ENCODE results near the gene FALEC.
A peak's percentile ranks its signal among the peaks of the same experiment; 100 is the strongest.

DNA sequence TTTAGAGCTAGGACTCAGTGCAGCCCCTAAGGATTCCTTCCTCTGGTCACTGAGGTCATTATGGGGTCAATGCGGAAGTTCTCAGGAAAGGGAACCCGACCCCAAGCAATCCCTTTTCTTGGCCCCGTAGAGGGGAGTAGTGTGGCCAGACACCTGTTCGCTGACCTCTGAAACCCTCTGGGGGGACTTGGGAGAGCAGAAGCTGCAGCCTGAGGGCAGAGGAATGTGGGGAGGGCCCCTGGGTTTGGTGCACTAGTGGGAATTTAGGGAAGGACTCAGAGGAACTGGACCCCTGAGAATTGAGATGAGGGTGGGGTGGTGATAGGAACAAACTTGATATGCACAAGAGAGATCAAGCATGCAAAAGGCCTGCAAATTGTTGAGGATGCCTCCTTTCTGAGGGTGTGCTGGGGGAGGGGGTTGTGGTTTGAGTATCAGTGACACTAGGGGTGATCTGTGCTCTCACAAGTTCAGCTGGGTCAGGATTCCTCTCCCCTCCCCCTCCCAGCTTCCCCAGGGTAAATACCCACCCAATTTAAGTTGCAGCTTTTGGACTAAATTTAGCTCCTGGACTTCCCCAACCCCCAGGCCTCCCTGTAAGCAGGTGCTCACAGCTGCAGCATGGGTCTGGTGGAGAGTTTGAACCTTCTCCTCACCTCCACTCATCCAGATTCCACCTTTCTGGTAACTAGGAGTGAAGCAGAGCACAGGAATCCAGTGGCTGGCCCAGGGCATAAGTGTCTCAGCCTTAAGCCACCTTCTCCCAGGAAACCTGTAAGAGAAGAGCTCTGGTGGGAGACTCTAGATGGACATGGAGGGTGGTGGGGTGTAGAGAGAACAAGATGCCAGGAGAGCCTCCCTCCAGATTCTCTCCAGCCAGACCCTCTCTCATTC lies 47.1 kb downstream of the FALEC start:
- TF ChIP-seq NR3C1 (CRISPR knock-in tag; IDR thresholded peaks at IDR 0.05) (no peak), POLR2A (conservative IDR thresholded peaks at IDR 0.05) (peak; percentile 13; the same call in 1 of the 2 replicates), POLR2AphosphoS5 (IDR thresholded peaks at IDR 0.05; ENCODE audit: control insufficient read depth, insufficient read depth, low read depth, low read length) (no peak; the same call in 1 of the 2 replicates), RBM17 (IDR thresholded peaks at IDR 0.05; ENCODE audit: borderline replicate concordance, low read depth, low read length) (no peak), FUS (optimal IDR thresholded peaks at IDR 0.05; ENCODE audit: low read depth, low read length) (no peak), ZNF175 (CRISPR knock-in tag; IDR thresholded peaks at IDR 0.05; ENCODE audit: low read depth) (no peak), PCBP2 (IDR thresholded peaks at IDR 0.05; ENCODE audit: low read depth, low read length, poor library complexity, severe bottlenecking) (no peak)
- TF ChIP-seq, protein P1, sequence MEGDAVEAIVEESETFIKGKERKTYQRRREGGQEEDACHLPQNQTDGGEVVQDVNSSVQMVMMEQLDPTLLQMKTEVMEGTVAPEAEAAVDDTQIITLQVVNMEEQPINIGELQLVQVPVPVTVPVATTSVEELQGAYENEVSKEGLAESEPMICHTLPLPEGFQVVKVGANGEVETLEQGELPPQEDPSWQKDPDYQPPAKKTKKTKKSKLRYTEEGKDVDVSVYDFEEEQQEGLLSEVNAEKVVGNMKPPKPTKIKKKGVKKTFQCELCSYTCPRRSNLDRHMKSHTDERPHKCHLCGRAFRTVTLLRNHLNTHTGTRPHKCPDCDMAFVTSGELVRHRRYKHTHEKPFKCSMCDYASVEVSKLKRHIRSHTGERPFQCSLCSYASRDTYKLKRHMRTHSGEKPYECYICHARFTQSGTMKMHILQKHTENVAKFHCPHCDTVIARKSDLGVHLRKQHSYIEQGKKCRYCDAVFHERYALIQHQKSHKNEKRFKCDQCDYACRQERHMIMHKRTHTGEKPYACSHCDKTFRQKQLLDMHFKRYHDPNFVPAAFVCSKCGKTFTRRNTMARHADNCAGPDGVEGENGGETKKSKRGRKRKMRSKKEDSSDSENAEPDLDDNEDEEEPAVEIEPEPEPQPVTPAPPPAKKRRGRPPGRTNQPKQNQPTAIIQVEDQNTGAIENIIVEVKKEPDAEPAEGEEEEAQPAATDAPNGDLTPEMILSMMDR (IDR thresholded peaks at IDR 0.05 in 2 of 3, conservative IDR thresholded peaks at IDR 0.05 in 1 of 3; ENCODE audit: insufficient read depth in 2 of 3, low read depth in 1 of 3, low read length in 3 of 3): no peak
- TF ChIP-seq, protein P2, sequence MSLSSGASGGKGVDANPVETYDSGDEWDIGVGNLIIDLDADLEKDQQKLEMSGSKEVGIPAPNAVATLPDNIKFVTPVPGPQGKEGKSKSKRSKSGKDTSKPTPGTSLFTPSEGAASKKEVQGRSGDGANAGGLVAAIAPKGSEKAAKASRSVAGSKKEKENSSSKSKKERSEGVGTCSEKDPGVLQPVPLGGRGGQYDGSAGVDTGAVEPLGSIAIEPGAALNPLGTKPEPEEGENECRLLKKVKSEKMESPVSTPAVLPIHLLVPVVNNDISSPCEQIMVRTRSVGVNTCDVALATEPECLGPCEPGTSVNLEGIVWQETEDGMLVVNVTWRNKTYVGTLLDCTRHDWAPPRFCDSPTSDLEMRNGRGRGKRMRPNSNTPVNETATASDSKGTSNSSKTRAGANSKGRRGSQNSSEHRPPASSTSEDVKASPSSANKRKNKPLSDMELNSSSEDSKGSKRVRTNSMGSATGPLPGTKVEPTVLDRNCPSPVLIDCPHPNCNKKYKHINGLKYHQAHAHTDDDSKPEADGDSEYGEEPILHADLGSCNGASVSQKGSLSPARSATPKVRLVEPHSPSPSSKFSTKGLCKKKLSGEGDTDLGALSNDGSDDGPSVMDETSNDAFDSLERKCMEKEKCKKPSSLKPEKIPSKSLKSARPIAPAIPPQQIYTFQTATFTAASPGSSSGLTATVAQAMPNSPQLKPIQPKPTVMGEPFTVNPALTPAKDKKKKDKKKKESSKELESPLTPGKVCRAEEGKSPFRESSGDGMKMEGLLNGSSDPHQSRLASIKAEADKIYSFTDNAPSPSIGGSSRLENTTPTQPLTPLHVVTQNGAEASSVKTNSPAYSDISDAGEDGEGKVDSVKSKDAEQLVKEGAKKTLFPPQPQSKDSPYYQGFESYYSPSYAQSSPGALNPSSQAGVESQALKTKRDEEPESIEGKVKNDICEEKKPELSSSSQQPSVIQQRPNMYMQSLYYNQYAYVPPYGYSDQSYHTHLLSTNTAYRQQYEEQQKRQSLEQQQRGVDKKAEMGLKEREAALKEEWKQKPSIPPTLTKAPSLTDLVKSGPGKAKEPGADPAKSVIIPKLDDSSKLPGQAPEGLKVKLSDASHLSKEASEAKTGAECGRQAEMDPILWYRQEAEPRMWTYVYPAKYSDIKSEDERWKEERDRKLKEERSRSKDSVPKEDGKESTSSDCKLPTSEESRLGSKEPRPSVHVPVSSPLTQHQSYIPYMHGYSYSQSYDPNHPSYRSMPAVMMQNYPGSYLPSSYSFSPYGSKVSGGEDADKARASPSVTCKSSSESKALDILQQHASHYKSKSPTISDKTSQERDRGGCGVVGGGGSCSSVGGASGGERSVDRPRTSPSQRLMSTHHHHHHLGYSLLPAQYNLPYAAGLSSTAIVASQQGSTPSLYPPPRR (CRISPR knock-in tag; IDR thresholded peaks at IDR 0.05; ENCODE audit: borderline replicate concordance): no peak

Data from K562 (cell line).